Keratinocyte (primary cell): Measurements from ENCODE around the gene MGME1.

Experiments used
- CTCF ChIP-seq, 3 experiments: IDR thresholded peaks in 1 of 3; conservative IDR thresholded peaks in 1 of 3; optimal IDR thresholded peaks in 1 of 3; 2 replicates in 2 of 3; 3 replicates in 1 of 3; pipeline versions ENCODE3 to v1.5.1; 2011; ENCODE audit warnings: low read length in 3 of 3, mild to moderate bottlenecking in 3 of 3, moderate library complexity in 2 of 3, control low read depth in 1 of 3, inconsistent platforms in 1 of 3; ENCODE audit not compliant: insufficient read depth in 2 of 3; ENCODE audit errors: extremely low read depth in 1 of 3
- EZH2 ChIP-seq: IDR thresholded peaks from one replicate; pipeline ENCODE4 v1.6.1; 2012; ENCODE audit warnings: inconsistent platforms, mild to moderate bottlenecking, low read length, moderate library complexity

- TF ChIP-seq EZH2 (no peak), CTCF (optimal IDR thresholded peaks at IDR 0.05 in 1 of 3, IDR thresholded peaks at IDR 0.05 in 1 of 3, conservative IDR thresholded peaks at IDR 0.05 in 1 of 3; ENCODE audit: extremely low read depth in 1 of 3, insufficient read depth in 2 of 3, low read length in 3 of 3) (no peak)
Observed at GRCh38 chr20:17987988-17988387, 19.2 kb downstream of the MGME1 start.
